Skin epidermis (tissue), 12 donors: ENCODE data around the gene FABP2.
"Not testable (repeated sequence)": the region's sequence is repeated elsewhere in the genome, so short reads cannot be mapped to it uniquely, and the experiment has no call there.

Experiments used
- H3K27ac ChIP-seq, 21 experiments: fragments of 200-600 bp; sonication (generic) in 11 of 21; one replicate each; pipeline ENCODE4 v1.5.0; 2020; ENCODE audit warnings: mild to moderate bottlenecking in 3 of 21, inconsistent platforms in 2 of 21, moderate library complexity in 2 of 21
- H3K4me3 ChIP-seq, 7 experiments: fragments of 200-600 bp; sonication (generic) in 2 of 7; one replicate each; pipeline ENCODE4 v1.5.0; 2020; ENCODE audit warnings: inconsistent platforms in 2 of 7, mild to moderate bottlenecking in 2 of 7, moderate library complexity in 1 of 7

Gene FABP2

DNA sequence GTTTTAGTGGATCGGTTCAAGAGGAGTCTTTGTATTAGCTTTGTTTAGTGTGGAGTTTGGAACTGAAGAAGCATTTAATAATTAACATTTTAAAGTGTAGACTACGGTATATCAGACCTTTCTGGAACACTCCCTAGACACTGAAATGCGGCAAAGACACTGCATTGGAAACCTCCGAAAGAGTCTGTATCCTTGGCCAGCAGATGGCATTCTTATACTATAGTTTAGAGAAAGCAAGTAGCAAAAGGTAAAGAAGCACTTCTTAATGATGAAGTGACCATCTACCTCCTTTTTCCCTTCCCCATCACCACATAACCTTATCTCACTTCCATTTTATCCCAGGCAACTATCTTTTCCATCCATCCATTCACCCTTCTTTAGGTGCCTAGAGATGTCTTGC, 7.6 kb downstream of the FABP2 start:
- Histone ChIP-seq H3K4me3 (no peak overlapping the region), H3K27ac (no peak overlapping the region)

DNA sequence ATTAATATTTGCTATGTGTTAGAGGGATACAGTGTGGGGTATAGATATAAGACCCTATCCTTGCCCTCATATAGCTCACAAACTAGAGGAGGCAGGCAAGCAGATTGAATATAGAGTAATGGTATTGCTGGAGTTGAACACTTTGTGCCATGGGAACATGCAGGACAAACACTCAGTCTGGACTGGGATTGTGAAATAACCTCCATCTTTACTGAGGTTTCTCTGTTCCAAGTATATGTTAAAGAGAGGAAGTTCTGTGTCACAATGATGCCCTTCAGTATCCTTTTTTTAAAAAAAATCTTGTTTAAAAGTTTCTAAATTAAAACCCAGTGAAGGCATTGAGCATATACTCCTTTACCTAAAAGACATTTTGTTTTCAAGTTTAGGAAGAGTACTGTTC, 8.7 kb downstream of the FABP2 start:
- Histone ChIP-seq H3K4me3 (no peak overlapping the region), H3K27ac (no peak overlapping the region)

- no peak overlapping the region for H3K4me3 ChIP-seq
- no peak overlapping the region for H3K27ac ChIP-seq
Observed at GRCh38 chr4:119310826-119311225, 11.1 kb downstream of the FABP2 start.

DNA sequence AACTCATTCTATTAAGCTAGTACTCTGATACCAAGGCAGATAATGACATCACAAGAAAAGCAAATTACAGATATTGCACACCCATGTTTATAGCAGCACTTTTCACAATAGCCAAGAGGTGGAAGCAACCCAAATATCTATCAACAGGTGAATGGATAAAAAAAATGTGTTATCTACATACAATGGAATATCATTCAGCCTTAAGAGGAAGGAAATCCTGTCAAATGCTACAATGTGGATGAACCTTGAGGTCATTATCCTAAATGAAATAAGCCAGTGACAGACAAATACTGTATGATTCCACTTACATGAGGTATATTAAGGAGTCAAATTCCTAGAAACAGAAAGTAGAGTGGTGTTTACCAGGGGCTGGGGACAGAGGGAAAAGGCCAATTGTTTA, 14.3 kb downstream of the FABP2 start:
- no peak overlapping the region for H3K4me3 ChIP-seq
- no peak overlapping the region for H3K27ac ChIP-seq

GRCh38 chr4:119304431-119304830, 17.5 kb downstream of the FABP2 start:
- Histone ChIP-seq H3K4me3 (no peak overlapping the region), H3K27ac (no peak overlapping the region)

GRCh38 chr4:119303587-119304305, 18.2 kb downstream of the FABP2 start:
- H3K27ac ChIP-seq: no peak overlapping the region
- no peak overlapping the region for H3K4me3 ChIP-seq

DNA sequence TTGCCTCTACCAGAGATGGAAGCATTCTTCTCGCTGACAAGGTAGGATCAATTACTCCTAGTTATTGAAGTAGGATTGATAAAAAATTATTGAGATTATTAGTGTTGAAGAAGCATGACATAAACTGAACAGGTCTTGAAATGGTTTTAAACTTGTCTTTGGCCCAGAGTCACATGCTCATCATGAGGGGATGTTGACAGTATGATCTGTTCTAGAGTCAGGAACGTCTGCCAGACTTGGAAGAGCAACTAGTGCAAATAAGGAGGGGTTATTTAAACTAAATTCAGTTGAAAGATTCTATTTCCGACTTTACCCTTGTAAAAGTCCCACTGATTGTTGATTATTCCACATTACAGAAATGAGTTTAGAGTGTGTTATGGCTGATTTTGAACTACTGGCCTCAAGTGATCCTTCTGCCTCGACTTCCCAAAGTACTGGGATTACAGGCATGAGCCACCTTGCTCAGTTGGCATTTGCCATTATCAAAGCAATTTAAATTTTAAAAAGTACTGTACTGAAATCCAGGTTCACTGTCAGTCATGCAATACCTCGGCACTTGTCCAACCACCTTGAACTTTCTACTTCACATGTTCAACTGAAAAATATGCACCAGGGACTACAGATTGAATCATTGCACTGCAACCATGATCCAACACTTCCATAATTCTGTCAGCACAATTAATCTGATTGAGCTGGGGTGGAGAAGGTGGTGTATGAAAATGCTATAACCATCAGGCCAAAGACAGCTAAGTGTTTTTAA, 19.7 kb downstream of the FABP2 start:
- Histone ChIP-seq H3K27ac (peak overlapping the region in 1 of 21 experiments; percentile 22), H3K4me3 (no peak overlapping the region)

GRCh38 chr4:119300101-119300978, 21.6 kb downstream of the FABP2 start:
- Histone ChIP-seq H3K4me3 (peak overlapping the region; percentile 59 to 83 (median 66)), H3K27ac (peak overlapping the region; percentile 32 to 97 (median 94))

DNA sequence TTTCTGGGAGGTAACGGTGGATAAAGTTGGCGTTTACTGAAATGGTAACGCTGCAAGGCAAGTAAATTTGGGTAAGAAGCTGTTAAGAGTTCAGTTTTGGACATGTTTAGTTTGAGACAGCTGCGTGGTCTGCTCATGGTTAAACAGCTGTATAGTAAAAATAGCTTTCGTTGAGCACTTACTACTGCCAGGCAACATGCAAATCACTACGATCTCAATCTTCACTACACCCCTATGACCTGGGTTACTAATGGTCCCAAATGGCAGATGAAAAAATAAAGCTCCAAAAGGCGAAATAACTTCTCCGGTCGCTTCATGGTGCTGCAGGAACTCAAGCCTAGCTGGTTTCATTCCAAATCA, 22.2 kb downstream of the FABP2 start:
- peak overlapping the region; percentile 59 to 83 (median 66) for H3K4me3 ChIP-seq
- peak overlapping the region; percentile 32 to 97 (median 94) for H3K27ac ChIP-seq

GRCh38 chr4:119299260-119299671, 22.7 kb downstream of the FABP2 start:
- peak overlapping the region in 20 of 21 experiments; percentile 88 to 97 (median 94) for H3K27ac ChIP-seq

GRCh38 chr4:119297795-119298194, 24.1 kb downstream of the FABP2 start:
- Histone ChIP-seq H3K4me3 (peak overlapping the region in 1 of 7 experiments; percentile 74), H3K27ac (no peak overlapping the region)

More at GRCh38 chr4:119299260-119299671, 22.7 kb downstream of the FABP2 start:
- H3K4me3 ChIP-seq: peak overlapping the region; percentile 59 to 83 (median 66)

GRCh38 chr4:119296356-119296755, 25.6 kb downstream of the FABP2 start:
- Histone ChIP-seq H3K27ac (no peak overlapping the region), H3K4me3 (no peak overlapping the region)

DNA sequence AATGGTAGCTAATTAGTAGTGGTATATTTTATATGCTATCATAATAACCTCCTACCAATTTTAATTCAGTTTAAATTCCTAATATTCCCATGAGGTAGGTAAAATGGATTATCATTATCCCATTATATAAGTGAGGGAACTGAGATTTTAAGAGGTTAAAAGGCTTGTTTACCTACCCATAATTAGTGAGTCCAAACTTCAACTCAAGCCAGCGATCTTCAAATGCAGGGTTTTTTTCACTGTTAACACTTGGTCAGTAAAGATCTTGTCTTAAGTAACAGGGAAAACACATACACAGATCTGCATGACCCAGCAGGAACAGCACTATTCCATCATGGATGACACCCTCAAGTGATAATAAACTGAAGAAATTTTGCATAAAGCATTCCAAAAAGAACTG, 31.3 kb downstream of the FABP2 start:
- no peak overlapping the region for H3K4me3 ChIP-seq
- H3K27ac ChIP-seq: no peak overlapping the region

- no peak overlapping the region for H3K4me3 ChIP-seq
- H3K27ac ChIP-seq: no peak overlapping the region
Observed at GRCh38 chr4:119289313-119289712, 32.6 kb downstream of the FABP2 start.

DNA sequence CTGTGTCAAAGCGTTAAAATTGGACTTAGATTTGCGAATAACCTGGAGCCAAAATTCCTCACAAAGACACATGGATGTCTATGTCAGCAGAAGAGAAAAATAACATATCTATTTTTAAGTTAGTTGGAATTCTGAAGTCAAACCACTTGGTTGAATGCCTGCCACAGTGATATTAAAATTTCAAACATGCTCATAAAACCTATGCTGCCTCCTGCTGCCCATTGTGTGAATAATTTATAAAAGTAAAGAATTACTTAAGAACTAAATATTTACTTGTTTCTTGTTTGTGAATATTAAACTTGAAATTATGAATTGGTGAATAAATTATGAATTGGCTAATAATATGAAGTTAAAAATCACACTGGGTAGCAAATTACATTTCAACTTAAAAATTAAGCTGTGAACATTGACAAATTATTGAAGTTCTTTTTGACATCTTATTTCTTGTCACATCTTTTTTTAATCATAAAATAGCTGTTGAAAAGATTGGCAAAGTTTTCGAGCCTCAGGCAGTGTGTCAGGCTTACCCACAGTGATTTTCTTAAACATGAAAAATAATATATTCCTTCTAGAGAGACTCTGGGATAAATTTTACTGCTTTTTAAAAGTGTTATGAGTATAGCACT, 35.4 kb downstream of the FABP2 start:
- no peak overlapping the region for H3K27ac ChIP-seq
- H3K4me3 ChIP-seq: no peak overlapping the region

GRCh38 chr4:119284876-119285780, 36.8 kb downstream of the FABP2 start:
- H3K27ac ChIP-seq: peak overlapping the region in 7 of 21 experiments; percentile 24 to 64 (median 35)
- H3K4me3 ChIP-seq: no peak overlapping the region

DNA sequence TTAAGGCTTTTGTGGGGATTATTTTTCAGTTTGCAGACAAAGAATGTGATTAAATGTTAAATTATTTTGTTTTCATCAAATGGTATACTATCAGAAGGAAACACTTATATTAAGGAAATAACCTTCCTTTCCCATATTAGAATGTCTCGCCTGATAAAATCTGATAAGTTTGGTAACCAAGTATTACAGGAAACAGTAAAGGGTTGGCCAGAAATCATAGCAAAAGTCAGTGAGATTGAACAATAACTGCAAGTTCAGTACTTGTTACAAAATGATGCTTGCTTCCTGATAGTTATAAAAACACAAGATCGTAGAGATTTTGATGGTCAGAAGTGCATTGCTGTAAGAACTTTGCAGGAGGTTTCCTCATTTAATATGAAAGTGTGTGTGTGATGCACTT, 40.5 kb downstream of the FABP2 start:
- H3K27ac ChIP-seq: peak overlapping the region in 3 of 21 experiments; percentile 6 to 20 (median 10)
- no peak overlapping the region for H3K4me3 ChIP-seq

GRCh38 chr4:119279945-119280344, 42.0 kb downstream of the FABP2 start:
- H3K27ac ChIP-seq, H3K4me3 ChIP-seq: not testable (repeated sequence)

DNA sequence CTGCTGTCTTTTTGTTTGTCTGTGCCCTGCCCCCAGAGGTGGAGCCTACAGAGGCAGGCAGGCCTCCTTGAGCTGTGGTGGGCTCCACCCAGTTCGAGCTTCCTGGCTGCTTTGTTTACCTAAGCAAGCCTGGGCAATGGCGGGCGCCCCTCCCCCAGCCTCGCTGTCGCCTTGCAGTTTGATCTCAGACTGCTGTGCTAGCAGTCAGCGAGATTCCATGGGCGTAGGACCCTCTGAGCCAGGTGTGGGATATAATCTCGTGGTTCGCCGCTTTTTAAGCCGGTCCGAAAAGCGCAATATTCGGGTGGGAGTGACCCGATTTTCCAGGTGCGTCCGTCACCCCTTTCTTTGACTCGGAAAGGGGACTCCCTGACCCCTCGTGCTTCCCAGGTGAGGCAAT, 42.4 kb downstream of the FABP2 start:
- not testable (repeated sequence) for H3K27ac ChIP-seq, H3K4me3 ChIP-seq
